Measurements from ENCODE around the gene DLGAP1.
A peak's percentile ranks its signal among the peaks of the same experiment; 100 is the strongest.

The DLGAP1 gene

DNA sequence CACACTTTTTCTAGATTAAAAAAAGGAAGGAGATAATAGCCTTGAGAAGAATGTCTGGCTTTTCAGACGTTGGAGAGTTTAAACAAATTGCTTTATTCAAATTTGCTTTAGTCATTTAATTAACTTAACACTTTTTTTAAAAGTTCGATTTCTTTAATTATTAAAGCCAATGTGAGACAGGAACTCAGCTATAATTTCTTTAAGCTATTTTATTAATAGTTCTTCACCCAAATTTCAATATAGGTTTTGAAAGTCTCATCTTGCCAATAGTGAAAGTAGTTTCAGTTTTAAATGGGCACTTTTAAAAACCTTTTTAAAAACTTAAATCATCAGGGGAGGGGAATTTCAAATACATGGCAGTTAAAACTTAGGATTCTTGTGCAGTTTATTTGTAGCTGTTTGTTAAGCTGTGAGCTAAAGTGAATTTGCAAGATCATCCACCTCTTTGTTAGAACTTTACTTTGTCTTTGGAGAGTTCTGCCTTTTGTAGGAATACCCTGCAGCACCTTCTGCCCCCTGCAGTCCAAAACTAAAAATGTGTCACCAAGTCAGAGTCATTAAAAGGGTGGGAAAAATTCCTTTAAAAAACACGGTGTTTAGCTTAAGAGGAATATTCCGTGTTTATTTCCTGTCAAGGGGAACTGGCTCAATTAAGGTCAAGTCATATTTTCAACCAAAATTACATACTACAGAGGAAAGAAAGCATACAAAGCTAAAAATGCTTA is 1000.6 kb downstream of the DLGAP1 start:
- TF ChIP-seq FOXM1 (IDR thresholded peaks at IDR 0.05; ENCODE audit: borderline replicate concordance, low read depth), result 0 out of 2 replicates have a peak, but pooled peaks have one; percentile 21
- TF ChIP-seq EP300 (IDR thresholded peaks at IDR 0.05; ENCODE audit: borderline replicate concordance), result no peak
- peak; percentile 60 for TF ChIP-seq RAD21 (IDR thresholded peaks at IDR 0.05; ENCODE audit: low read depth)

DNA sequence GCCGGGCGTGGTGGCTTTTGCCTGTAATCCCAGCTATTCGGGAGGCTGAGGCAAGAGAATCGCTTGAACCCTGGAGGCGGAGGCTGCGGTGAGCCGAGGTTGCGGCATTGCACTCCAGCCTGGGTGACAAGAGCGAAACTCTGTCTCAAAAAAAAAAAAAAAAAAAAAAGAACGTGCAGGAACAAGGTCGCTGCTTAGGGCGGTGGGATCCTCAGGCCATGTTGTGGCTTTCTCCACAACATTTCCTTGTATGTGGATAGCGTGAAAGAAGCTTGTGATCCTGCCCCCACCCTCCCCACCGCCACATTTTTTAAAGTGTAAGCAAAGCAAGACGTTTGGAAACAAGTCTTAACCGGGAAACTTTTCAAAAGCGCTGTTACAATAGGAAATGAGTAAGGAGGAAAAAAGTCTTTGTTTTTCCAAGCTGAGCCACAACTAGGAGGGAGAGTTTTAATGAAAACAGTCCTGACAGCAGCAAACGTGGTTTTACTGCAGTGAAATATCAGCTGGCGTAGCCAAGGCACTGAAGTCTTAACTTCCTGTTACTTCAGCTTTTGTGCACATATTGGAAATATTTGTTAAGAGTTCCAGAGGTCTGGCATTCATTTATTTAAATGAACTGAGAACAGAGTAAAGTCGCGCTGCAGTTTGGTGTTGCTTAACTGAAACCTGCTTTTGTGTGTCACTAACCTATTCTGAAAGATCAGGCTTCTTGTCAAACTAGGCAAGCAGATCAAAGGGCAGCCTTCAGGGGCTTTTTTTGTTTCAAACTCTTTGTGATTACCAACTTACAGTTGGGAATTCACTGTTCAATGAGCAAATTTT is 1001.4 kb downstream of the DLGAP1 start:
- TF ChIP-seq RAD21 (IDR thresholded peaks at IDR 0.05; ENCODE audit: low read depth) (no peak), EGR1 (IDR thresholded peaks at IDR 0.05) (no peak), TAF1 (IDR thresholded peaks at IDR 0.05; ENCODE audit: low read depth) (no peak), EP300 (IDR thresholded peaks at IDR 0.05; ENCODE audit: borderline replicate concordance) (no peak)
- TF ChIP-seq, protein P1, sequence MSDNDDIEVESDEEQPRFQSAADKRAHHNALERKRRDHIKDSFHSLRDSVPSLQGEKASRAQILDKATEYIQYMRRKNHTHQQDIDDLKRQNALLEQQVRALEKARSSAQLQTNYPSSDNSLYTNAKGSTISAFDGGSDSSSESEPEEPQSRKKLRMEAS (IDR thresholded peaks at IDR 0.05), result 0 out of 2 replicates have a peak, but pooled peaks have one; percentile 16
- TF ChIP-seq, protein P2, sequence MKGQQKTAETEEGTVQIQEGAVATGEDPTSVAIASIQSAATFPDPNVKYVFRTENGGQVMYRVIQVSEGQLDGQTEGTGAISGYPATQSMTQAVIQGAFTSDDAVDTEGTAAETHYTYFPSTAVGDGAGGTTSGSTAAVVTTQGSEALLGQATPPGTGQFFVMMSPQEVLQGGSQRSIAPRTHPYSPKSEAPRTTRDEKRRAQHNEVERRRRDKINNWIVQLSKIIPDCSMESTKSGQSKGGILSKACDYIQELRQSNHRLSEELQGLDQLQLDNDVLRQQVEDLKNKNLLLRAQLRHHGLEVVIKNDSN (IDR thresholded peaks at IDR 0.05), result no peak

DNA sequence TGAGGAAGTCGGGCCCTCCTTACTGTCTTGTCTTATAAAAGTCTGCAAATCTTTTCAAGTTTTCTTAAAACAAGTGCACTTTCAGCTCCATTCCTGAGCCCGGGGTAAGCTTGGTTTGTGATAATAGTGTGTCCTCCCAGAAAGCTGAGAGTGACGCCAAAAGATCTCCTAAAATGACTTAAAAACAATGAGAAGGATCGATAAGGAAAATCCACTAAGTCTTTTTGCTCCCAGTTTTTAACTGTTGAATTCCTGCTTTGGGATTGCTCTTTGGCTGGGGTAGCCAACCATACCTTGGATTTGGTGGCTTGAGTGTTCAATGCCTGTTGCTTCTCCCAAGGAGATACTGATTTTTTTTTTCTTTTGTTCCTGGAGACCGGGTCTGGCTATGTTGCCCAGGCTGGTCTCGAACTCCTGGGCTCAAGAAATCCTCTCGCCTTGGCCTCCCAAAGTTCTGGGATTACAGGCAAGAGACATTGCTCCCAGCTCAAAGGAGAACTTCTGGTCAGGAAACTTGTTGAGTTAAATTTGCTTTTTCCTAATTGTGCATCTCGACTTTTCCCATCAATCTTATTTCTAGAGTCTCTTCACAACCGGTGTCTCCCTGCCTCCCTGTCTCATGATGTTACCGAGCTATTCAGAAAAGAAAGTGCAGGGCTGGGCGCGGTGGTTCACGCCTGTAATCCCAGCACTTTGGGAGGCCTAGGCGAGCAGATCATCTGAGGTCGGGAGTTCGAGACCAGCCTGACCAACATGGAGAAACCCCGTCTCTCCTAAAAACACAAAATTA is 1002.2 kb downstream of the DLGAP1 start:
- TF ChIP-seq EGR1 (IDR thresholded peaks at IDR 0.05) (no peak), NFIC (IDR thresholded peaks at IDR 0.05) (no peak)
- TF ChIP-seq, protein P1 (IDR thresholded peaks at IDR 0.05), result no peak

DNA sequence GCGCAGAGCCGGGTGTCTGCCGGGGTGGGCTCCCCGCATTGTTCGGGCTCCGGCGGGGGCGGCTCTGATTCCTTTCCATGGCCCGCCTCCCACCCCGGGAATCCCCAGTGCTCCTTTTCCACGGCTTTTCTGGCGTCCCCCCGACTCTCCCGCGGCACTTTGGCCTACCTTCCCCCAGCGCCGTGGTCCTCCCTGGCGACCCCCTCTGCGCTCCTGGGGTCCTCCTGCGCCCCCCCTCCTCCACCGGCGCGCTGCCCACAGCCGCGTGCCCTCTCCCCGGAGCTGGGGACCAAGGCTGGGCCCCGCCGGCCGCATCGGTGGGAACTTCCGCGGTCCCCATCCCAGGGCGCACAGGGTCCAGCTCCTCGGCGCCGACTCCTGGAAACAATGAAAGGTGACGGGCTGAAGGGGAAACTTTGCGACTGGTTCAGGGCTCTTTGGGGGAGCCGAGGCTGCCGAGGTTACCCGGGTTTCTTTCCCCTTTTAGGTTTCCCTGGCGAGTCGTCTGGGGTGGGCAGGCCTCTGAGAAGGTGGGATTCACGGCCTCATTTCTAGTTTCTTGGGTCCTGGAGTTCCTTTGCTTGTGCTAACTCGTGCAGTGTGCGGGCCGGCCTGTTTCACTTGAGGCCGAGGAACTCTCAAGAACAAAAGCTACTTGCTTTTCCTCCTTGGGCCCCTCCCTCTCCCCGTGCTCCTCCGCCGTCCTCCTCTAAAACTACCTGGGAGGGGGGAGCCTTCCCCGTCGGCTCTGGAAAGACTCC is 1002.9 kb downstream of the DLGAP1 start:
- TF ChIP-seq, protein P1 (IDR thresholded peaks at IDR 0.05), result 0 out of 2 replicates have a peak, but pooled peaks have one; percentile 32
- no peak for TF ChIP-seq TAF1 (IDR thresholded peaks at IDR 0.05; ENCODE audit: low read depth)

DNA sequence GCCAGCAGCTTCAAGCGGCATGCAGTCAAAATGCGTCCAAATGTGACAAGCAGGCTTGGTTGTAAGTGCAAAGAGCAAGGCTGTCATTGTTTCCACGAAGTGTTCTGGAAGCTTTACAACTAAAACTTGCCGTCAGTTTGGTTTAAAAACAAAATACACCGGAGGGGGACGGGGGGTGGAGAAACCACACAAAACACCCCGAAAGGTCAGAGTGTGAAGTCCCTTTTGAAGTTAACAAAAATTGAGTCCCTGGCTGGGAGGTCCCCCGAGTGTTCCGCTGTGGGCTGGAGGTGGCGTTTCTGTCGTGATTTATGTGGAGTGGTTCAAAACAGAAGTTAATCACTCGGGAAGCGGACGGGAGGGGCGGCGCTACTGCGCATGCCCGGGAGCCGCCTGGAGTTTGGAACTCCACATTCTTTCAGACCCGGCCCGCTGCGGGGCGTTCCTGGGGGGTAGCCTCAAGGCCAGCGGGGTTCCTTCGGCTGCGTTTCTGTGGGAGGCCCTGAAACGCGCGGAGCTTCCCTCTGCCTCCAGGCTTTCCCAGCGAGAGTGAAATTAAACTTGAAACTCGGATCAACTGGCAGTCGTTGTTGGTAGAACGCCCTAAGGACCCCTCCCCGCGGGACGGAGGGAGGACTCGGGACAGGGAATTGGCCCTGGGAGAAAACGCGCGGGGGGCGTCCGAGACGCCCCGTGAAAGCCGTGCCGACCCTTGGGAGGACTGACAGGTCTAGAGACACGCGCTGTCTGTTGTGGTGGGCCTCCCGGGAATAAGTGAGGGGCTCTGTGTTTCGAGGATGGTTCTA is 1003.7 kb downstream of the DLGAP1 start:
- TF ChIP-seq, protein P3, sequence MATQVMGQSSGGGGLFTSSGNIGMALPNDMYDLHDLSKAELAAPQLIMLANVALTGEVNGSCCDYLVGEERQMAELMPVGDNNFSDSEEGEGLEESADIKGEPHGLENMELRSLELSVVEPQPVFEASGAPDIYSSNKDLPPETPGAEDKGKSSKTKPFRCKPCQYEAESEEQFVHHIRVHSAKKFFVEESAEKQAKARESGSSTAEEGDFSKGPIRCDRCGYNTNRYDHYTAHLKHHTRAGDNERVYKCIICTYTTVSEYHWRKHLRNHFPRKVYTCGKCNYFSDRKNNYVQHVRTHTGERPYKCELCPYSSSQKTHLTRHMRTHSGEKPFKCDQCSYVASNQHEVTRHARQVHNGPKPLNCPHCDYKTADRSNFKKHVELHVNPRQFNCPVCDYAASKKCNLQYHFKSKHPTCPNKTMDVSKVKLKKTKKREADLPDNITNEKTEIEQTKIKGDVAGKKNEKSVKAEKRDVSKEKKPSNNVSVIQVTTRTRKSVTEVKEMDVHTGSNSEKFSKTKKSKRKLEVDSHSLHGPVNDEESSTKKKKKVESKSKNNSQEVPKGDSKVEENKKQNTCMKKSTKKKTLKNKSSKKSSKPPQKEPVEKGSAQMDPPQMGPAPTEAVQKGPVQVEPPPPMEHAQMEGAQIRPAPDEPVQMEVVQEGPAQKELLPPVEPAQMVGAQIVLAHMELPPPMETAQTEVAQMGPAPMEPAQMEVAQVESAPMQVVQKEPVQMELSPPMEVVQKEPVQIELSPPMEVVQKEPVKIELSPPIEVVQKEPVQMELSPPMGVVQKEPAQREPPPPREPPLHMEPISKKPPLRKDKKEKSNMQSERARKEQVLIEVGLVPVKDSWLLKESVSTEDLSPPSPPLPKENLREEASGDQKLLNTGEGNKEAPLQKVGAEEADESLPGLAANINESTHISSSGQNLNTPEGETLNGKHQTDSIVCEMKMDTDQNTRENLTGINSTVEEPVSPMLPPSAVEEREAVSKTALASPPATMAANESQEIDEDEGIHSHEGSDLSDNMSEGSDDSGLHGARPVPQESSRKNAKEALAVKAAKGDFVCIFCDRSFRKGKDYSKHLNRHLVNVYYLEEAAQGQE (IDR thresholded peaks at IDR 0.05; ENCODE audit: low read depth), result no peak
- TF ChIP-seq FOXM1 (IDR thresholded peaks at IDR 0.05; ENCODE audit: borderline replicate concordance, low read depth) (no peak), TEAD4 (IDR thresholded peaks at IDR 0.05) (peak; percentile 72), RAD21 (IDR thresholded peaks at IDR 0.05; ENCODE audit: low read depth) (no peak), TCF12 (IDR thresholded peaks at IDR 0.05; ENCODE audit: low read depth) (peak; percentile 60; the same call in 1 of the 2 replicates), EP300 (IDR thresholded peaks at IDR 0.05; ENCODE audit: borderline replicate concordance) (peak; percentile 27; the same call in 1 of the 2 replicates), EGR1 (IDR thresholded peaks at IDR 0.05) (0 out of 2 replicates have a peak, but pooled peaks have one; percentile 6), ZBTB7A (IDR thresholded peaks at IDR 0.05; ENCODE audit: low read depth) (0 out of 2 replicates have a peak, but pooled peaks have one; percentile 6), NFIC (IDR thresholded peaks at IDR 0.05) (no peak), CEBPB (IDR thresholded peaks at IDR 0.05) (no peak), YY1 (IDR thresholded peaks at IDR 0.05; ENCODE audit: low read depth) (0 out of 2 replicates have a peak, but pooled peaks have one; percentile 8), CREB1 (IDR thresholded peaks at IDR 0.05; ENCODE audit: low read depth) (no peak), TAF1 (IDR thresholded peaks at IDR 0.05; ENCODE audit: low read depth) (peak; percentile 63)
- TF ChIP-seq, protein P2 (IDR thresholded peaks at IDR 0.05), result no peak
- TF ChIP-seq, protein P1 (IDR thresholded peaks at IDR 0.05), result peak; percentile 37

Data from Ishikawa (cell line).